ENCODE data around the gene STK11IP. TPM values are rescaled to one million over a fixed set of nuclear protein-coding genes. Genes with fewer than 3 reads are reported as not detected.

The STK11IP gene
- total and polyA plus RNA-seq, 10 of the 15 experiments (the other 5 are each of a cell fraction or from before 2014, with no cell fraction given): 0.42 to 24.0 (median 11.4) TPM

GRCh38 chr2:219576505-219577388 is 20.9 kb upstream of the STK11IP start (continued):
- TF ChIP-seq TARDBP (IDR thresholded peaks at IDR 0.05; ENCODE audit: borderline replicate concordance) (no peak), CBFB (IDR thresholded peaks at IDR 0.05; ENCODE audit: low read depth) (no peak), GATAD2B (conservative IDR thresholded peaks at IDR 0.05; ENCODE audit: low read depth) (no peak), KDM1A (IDR thresholded peaks at IDR 0.05; ENCODE audit: borderline replicate concordance) (no peak), TCF3 (IDR thresholded peaks at IDR 0.05; ENCODE audit: borderline replicate concordance, insufficient read depth, low read depth, low read length) (no peak), ZNF274 (IDR thresholded peaks at IDR 0.05; ENCODE audit: insufficient read depth, insufficient read length) (no peak), NFXL1 (IDR thresholded peaks at IDR 0.05; ENCODE audit: borderline replicate concordance) (no peak), NFYA (IDR thresholded peaks at IDR 0.05; ENCODE audit: borderline replicate concordance, low read depth, low read length) (no peak)

- ChIA-PET CTCF (no interaction called here), RAD21 (ENCODE audit: unreplicated experiment) (no interaction called here), SMC1A (ENCODE audit: uncharacterized antibody, unreplicated experiment) (no interaction called here), POLR2A (interaction anchor here (0.6 kb wide), 1 partner anchor 55 kb away, joined by 4 read pairs; no protein-coding TSS in a partner anchor)
- BruUV-seq (replicated peaks): no TSS peak
- Histone ChIP-seq H3K4me2 (ENCODE audit: control insufficient read depth, insufficient read depth) (no peak overlapping the region), H4K20me1 (ENCODE audit: control insufficient read depth, insufficient read depth) (no peaks in the 10 kb centered on the region), H3K27ac (ENCODE audit: control insufficient read depth, insufficient read depth) (no peak overlapping the region), H3K36me3 (ENCODE audit: control insufficient read depth in 2 of 2, insufficient read depth in 2 of 2, low read length in 1 of 2) (no peaks in the 10 kb centered on the region), H3K9me3 (replicated peaks; ENCODE audit: control insufficient read depth, insufficient read depth, low read length) (no peaks in the 10 kb centered on the region), H3K79me2 (ENCODE audit: control insufficient read depth, insufficient read depth, low read length) (no peaks in the 10 kb centered on the region), H3K4me3 (no peak overlapping the region), H3K27me3 (replicated peaks in 1 of 2; ENCODE audit: control insufficient read depth in 2 of 2, insufficient read depth in 2 of 2, low read length in 1 of 2) (peaks cover 1 to 3% of the 10 kb centered on the region in 2 experiments; a peak in 2 of 4 replicates), H2AFZ (ENCODE audit: control insufficient read depth, low read depth, low read length) (no peak overlapping the region), H3K9ac (ENCODE audit: control insufficient read depth, insufficient read depth, low read length) (no peak overlapping the region), H3K4me1 (ENCODE audit: control insufficient read depth, insufficient read depth, low read length) (no peaks in the 10 kb centered on the region)
- DNase-seq (ENCODE audit: low read depth, low spot score) (no peak), ATAC-seq (no peak), FAIRE-seq (no peak)
- 49% methylated on average over 8 of the region's 8 CpGs for WGBS (ENCODE audit: insufficient coverage, insufficient replicate concordance, low lambda C conversion rate, missing lambda C conversion rate)
- intact Hi-C loops (cut with micrococcal nuclease; ENCODE audit: unreplicated experiment) (no loop called here), in situ Hi-C loops (cut with MboI) (no loop called here)
- TF ChIP-seq EP300 (IDR thresholded peaks at IDR 0.05; ENCODE audit: borderline replicate concordance in 1 of 2, control insufficient read depth in 1 of 2, low read depth in 2 of 2, low read length in 2 of 2) (no peak), SMC3 (IDR thresholded peaks at IDR 0.05; ENCODE audit: borderline replicate concordance, low read length) (no peak), SMAD5 (IDR thresholded peaks at IDR 0.05; ENCODE audit: low read depth) (no peak), ZNF384 (IDR thresholded peaks at IDR 0.05; ENCODE audit: borderline replicate concordance, low read depth, low read length) (no peak), ATF2 (IDR thresholded peaks at IDR 0.05; ENCODE audit: low read length) (no peak), FOS (IDR thresholded peaks at IDR 0.05; ENCODE audit: borderline replicate concordance, extremely low read depth, insufficient read length) (no peak), MEF2A (IDR thresholded peaks at IDR 0.05; ENCODE audit: insufficient read depth, low read depth, low read length) (no peak), SP1 (IDR thresholded peaks at IDR 0.05; ENCODE audit: low read depth, low read length) (no peak), SPI1 (IDR thresholded peaks at IDR 0.05; ENCODE audit: borderline replicate concordance, insufficient read depth, low read depth, low read length) (no peak), SKIL (IDR thresholded peaks at IDR 0.05; ENCODE audit: low read depth, poor library complexity, severe bottlenecking) (no peak)
Measured at GRCh38 chr2:219578811-219579613, 18.6 kb upstream of the STK11IP start.
